ENCODE data around the gene OPCML. TPM values are rescaled to one million over a fixed set of nuclear protein-coding genes. Genes with fewer than 3 reads are reported as not detected.

The OPCML gene
- polyA plus RNA-seq, 1 donor (not counting 4 experiments of a cell fraction or from before 2014, with no cell fraction given): 0.04 TPM

GRCh38 chr11:132430429-132431062 lies 1101.8 kb downstream of the OPCML start:
- H3K36me3 ChIP-seq (ENCODE audit: control insufficient read depth in 2 of 2, extremely low read depth in 1 of 2, insufficient read depth in 2 of 2, low read length in 2 of 2): no peaks in the 10 kb centered on the region
- no peaks in the 10 kb centered on the region for H3K9me3 ChIP-seq (ENCODE audit: control insufficient read depth, low read depth, low read length)
- no peak overlapping the region for H3K4me2 ChIP-seq (ENCODE audit: control insufficient read depth, extremely low read depth, insufficient read depth, low read depth, low read length)
- no peak for DNase-seq (ENCODE audit: low read depth, low spot score)
- H3K4me1 ChIP-seq (ENCODE audit: control insufficient read depth, extremely low read depth, insufficient read depth, low read length): no peaks in the 10 kb centered on the region
- H3K27me3 ChIP-seq (ENCODE audit: control insufficient read depth, extremely low read depth, insufficient read depth, low read length): no peaks in the 10 kb centered on the region
- no peak overlapping the region for H3K27ac ChIP-seq (ENCODE audit: control insufficient read depth, insufficient read depth, low read length)
- no peaks in the 10 kb centered on the region for H3K79me2 ChIP-seq (ENCODE audit: control insufficient read depth, insufficient read depth, low read length)
- dilution Hi-C loops (cut with MboI; ENCODE audit: extremely low pct_ligation_motif_present, low sequenced_read_pairs): no loop called here
- H3K4me3 ChIP-seq (ENCODE audit: control insufficient read depth in 2 of 3, extremely low read depth in 1 of 3, insufficient read depth in 2 of 3, low read depth in 1 of 3, low read length in 3 of 3): no peak overlapping the region
- TF ChIP-seq EZH2 (IDR thresholded peaks at IDR 0.05; ENCODE audit: low read length) (no peak), CTCF (optimal IDR thresholded peaks at IDR 0.05 in 1 of 3, IDR thresholded peaks at IDR 0.05 in 1 of 3, conservative IDR thresholded peaks at IDR 0.05 in 1 of 3; ENCODE audit: extremely low read depth in 1 of 3, insufficient read depth in 2 of 3, low read length in 3 of 3) (no peak)
- no peak for FAIRE-seq
- no peak overlapping the region for H3K9ac ChIP-seq (ENCODE audit: control insufficient read depth, extremely low read depth, insufficient read depth, low read length)
- H2AFZ ChIP-seq (ENCODE audit: control insufficient read depth, low read length): no peak overlapping the region
- H3K9me1 ChIP-seq (ENCODE audit: control insufficient read depth, extremely low read depth, insufficient read depth, low read length): no peaks in the 10 kb centered on the region
- no peaks in the 10 kb centered on the region for H4K20me1 ChIP-seq (ENCODE audit: control insufficient read depth, extremely low read depth, insufficient read depth, low read length)

- Histone ChIP-seq H3K4me2 (ENCODE audit: control insufficient read depth, extremely low read depth, insufficient read depth, low read depth, low read length) (no peak overlapping the region), H4K20me1 (ENCODE audit: control insufficient read depth, extremely low read depth, insufficient read depth, low read length) (no peaks in the 10 kb centered on the region), H3K9me3 (ENCODE audit: control insufficient read depth, low read depth, low read length) (no peaks in the 10 kb centered on the region), H2AFZ (ENCODE audit: control insufficient read depth, low read length) (no peak overlapping the region), H3K9ac (ENCODE audit: control insufficient read depth, extremely low read depth, insufficient read depth, low read length) (no peak overlapping the region), H3K27ac (ENCODE audit: control insufficient read depth, insufficient read depth, low read length) (no peak overlapping the region), H3K27me3 (ENCODE audit: control insufficient read depth, extremely low read depth, insufficient read depth, low read length) (no peaks in the 10 kb centered on the region), H3K9me1 (ENCODE audit: control insufficient read depth, extremely low read depth, insufficient read depth, low read length) (no peaks in the 10 kb centered on the region), H3K4me1 (ENCODE audit: control insufficient read depth, extremely low read depth, insufficient read depth, low read length) (no peaks in the 10 kb centered on the region), H3K4me3 (ENCODE audit: control insufficient read depth in 2 of 3, extremely low read depth in 1 of 3, insufficient read depth in 2 of 3, low read depth in 1 of 3, low read length in 3 of 3) (no peak overlapping the region), H3K36me3 (ENCODE audit: control insufficient read depth in 2 of 2, extremely low read depth in 1 of 2, insufficient read depth in 2 of 2, low read length in 2 of 2) (no peaks in the 10 kb centered on the region), H3K79me2 (ENCODE audit: control insufficient read depth, insufficient read depth, low read length) (no peaks in the 10 kb centered on the region)
- no peak for FAIRE-seq
- dilution Hi-C loops (cut with MboI; ENCODE audit: extremely low pct_ligation_motif_present, low sequenced_read_pairs): no loop called here
- no peak for TF ChIP-seq EZH2 (IDR thresholded peaks at IDR 0.05; ENCODE audit: low read length)
- no peak for TF ChIP-seq CTCF (optimal IDR thresholded peaks at IDR 0.05 in 1 of 3, IDR thresholded peaks at IDR 0.05 in 1 of 3, conservative IDR thresholded peaks at IDR 0.05 in 1 of 3; ENCODE audit: extremely low read depth in 1 of 3, insufficient read depth in 2 of 3, low read length in 3 of 3)
- DNase-seq (ENCODE audit: low read depth, low spot score): no peak
Observed at GRCh38 chr11:132429685-132430084, 1102.6 kb downstream of the OPCML start.

All from keratinocyte (primary cell).